ENCODE data around the gene ARL4C.

Gene ARL4C

DNA sequence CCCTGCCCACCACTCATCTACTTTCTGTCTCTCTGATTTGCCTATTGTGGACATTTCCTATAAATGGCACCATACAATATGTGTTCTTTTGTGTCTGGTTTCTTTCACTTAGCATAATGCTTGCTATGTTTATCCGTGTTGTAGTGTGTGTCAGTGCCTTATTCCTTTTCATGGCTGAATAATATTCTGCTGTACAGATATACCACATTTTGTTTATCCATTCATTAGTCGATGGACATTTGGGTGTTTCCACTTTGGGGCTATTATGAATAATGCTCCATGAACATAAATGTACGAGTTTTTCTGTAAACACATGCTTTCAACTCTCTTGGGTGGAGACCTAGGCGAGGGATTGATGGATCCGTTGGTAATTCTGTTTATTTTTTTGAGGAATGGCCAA is 15.6 kb downstream of the ARL4C start:
- Histone ChIP-seq H3K9ac (no peak overlapping the region), H3K27ac (no peak overlapping the region), H3K4me1 (ENCODE audit: low read depth, poor library complexity, severe bottlenecking) (peaks cover 33% of the 10 kb centered on the region), H3K36me3 (ENCODE audit: insufficient read depth) (no peaks in the 10 kb centered on the region), H3K4me3 (IDR thresholded peaks at IDR 0.05; ENCODE audit: insufficient read depth, low read depth, low read length) (no peak overlapping the region), H4K20me1 (ENCODE audit: insufficient read depth) (no peaks in the 10 kb centered on the region), H3K79me2 (ENCODE audit: insufficient read depth, low read depth) (no peaks in the 10 kb centered on the region), H3K4me2 (no peak overlapping the region), H2AFZ (ENCODE audit: low read depth) (no peak overlapping the region), H3K27me3 (ENCODE audit: insufficient read depth, low read depth) (no peaks in the 10 kb centered on the region)
- TF ChIP-seq, protein P1, sequence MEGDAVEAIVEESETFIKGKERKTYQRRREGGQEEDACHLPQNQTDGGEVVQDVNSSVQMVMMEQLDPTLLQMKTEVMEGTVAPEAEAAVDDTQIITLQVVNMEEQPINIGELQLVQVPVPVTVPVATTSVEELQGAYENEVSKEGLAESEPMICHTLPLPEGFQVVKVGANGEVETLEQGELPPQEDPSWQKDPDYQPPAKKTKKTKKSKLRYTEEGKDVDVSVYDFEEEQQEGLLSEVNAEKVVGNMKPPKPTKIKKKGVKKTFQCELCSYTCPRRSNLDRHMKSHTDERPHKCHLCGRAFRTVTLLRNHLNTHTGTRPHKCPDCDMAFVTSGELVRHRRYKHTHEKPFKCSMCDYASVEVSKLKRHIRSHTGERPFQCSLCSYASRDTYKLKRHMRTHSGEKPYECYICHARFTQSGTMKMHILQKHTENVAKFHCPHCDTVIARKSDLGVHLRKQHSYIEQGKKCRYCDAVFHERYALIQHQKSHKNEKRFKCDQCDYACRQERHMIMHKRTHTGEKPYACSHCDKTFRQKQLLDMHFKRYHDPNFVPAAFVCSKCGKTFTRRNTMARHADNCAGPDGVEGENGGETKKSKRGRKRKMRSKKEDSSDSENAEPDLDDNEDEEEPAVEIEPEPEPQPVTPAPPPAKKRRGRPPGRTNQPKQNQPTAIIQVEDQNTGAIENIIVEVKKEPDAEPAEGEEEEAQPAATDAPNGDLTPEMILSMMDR (conservative IDR thresholded peaks at IDR 0.05; ENCODE audit: low read depth, low read length): no peak

DNA sequence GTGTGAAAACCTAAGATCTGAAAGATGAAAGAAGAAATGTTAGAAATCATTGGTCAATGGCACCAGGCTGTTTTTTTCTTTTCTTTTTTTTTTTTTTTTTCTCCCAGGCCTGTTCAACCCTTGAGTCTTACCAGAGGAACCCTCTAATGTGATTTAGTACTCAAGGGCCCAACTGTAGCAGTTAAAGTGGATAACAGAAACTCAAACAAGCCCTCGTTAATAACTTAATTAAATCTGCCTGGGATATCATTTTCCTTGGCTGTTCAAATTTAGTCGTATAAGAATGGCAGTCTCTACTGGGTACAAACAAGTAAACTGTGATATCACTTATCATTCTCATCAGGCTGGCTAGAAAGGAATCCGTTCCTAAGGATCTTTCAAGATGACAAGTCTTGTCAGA is 16.5 kb downstream of the ARL4C start:
- H3K27me3 ChIP-seq (ENCODE audit: insufficient read depth, low read depth): no peaks in the 10 kb centered on the region
- H3K4me2 ChIP-seq: no peak overlapping the region
- no peak overlapping the region for H3K4me3 ChIP-seq (IDR thresholded peaks at IDR 0.05; ENCODE audit: insufficient read depth, low read depth, low read length)
- no peak overlapping the region for H3K27ac ChIP-seq
- peaks cover 41% of the 10 kb centered on the region for H3K4me1 ChIP-seq (ENCODE audit: low read depth, poor library complexity, severe bottlenecking)
- TF ChIP-seq, protein P1 (conservative IDR thresholded peaks at IDR 0.05; ENCODE audit: low read depth, low read length): no peak
- no peaks in the 10 kb centered on the region for H3K36me3 ChIP-seq (ENCODE audit: insufficient read depth)
- no peaks in the 10 kb centered on the region for H3K79me2 ChIP-seq (ENCODE audit: insufficient read depth, low read depth)
- no peak overlapping the region for H2AFZ ChIP-seq (ENCODE audit: low read depth)
- H4K20me1 ChIP-seq (ENCODE audit: insufficient read depth): no peaks in the 10 kb centered on the region
- no peak overlapping the region for H3K9ac ChIP-seq

DNA sequence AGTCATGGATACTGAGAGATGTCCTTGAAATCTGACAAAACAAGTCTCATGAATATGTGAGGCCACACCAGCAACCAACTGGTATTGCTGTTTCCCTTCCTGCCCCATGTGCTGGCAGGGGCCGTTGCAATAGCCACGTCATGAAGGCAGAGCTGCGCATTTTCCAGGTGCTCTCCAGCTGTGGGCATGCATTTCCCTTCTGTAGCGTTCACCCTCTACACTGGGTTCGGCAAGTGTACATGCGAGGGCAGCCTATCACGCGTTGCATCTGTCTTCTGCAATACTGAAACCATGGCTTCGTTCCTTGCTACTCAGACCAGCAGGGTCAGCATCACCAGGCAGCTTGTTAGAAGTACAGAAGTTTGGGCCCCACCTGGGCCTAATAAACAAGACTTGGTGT is 17.4 kb downstream of the ARL4C start:
- TF ChIP-seq, protein P1 (conservative IDR thresholded peaks at IDR 0.05; ENCODE audit: low read depth, low read length): no peak

DNA sequence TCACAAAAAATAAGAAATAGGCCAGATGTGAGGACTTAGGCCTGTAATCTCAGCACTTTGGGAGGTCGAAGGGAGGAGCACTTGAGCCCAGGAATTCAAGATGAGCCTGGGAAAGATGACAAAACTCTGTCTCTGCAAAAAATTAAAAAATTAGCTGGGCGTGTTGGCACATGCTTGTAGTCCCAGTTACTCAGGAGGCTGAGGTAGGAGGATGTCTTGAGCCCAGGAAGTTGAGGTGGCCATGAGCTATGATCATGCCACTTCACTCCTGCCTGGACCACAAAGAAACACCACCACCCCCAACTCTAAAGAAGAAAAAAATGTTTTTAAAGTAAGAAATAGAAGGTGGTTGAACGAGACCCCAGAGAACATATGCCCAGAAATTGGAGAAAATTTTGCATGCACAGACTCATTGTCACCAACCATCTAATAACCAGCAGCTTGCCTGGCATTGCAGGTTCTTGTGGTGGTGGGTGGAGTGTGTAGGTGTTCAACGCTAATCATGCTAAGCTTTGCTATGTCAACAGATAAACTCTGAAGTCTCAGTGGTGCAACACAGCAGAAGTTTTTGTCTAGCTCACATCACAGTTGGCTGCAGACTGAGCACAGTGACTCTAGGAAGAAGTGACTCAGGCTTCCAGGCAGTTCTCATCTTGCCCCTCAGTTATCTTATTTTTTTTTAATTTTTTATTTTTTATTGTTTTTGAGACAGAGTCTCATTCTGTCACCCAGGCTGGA is 18.6 kb downstream of the ARL4C start:
- Histone ChIP-seq H2AFZ (ENCODE audit: low read depth) (no peak overlapping the region), H4K20me1 (ENCODE audit: insufficient read depth) (no peaks in the 10 kb centered on the region), H3K27ac (no peak overlapping the region), H3K27me3 (ENCODE audit: insufficient read depth, low read depth) (no peaks in the 10 kb centered on the region), H3K79me2 (ENCODE audit: insufficient read depth, low read depth) (no peaks in the 10 kb centered on the region), H3K9ac (no peak overlapping the region), H3K4me2 (no peak overlapping the region), H3K4me3 (IDR thresholded peaks at IDR 0.05; ENCODE audit: insufficient read depth, low read depth, low read length) (no peak overlapping the region), H3K4me1 (ENCODE audit: low read depth, poor library complexity, severe bottlenecking) (peaks cover 25% of the 10 kb centered on the region), H3K36me3 (ENCODE audit: insufficient read depth) (no peaks in the 10 kb centered on the region)
- TF ChIP-seq, protein P1 (conservative IDR thresholded peaks at IDR 0.05; ENCODE audit: low read depth, low read length): no peak

More for the DNA sequence above, 17.4 kb downstream of the ARL4C start:
- no peaks in the 10 kb centered on the region for H3K27me3 ChIP-seq (ENCODE audit: insufficient read depth, low read depth)
- H3K4me3 ChIP-seq (IDR thresholded peaks at IDR 0.05; ENCODE audit: insufficient read depth, low read depth, low read length): no peak overlapping the region
- no peaks in the 10 kb centered on the region for H3K36me3 ChIP-seq (ENCODE audit: insufficient read depth)
- no peaks in the 10 kb centered on the region for H3K79me2 ChIP-seq (ENCODE audit: insufficient read depth, low read depth)
- H3K27ac ChIP-seq: no peak overlapping the region
- no peak overlapping the region for H3K4me2 ChIP-seq
- H3K9ac ChIP-seq: no peak overlapping the region
- H3K4me1 ChIP-seq (ENCODE audit: low read depth, poor library complexity, severe bottlenecking): peaks cover 37% of the 10 kb centered on the region
- H4K20me1 ChIP-seq (ENCODE audit: insufficient read depth): no peaks in the 10 kb centered on the region
- no peak overlapping the region for H2AFZ ChIP-seq (ENCODE audit: low read depth)

Data from KMS-11 (cell line).